Prostate gland (tissue), 2 donors: Measurements from ENCODE around the gene ABCA9.

Experiments
- POLR2AphosphoS5 ChIP-seq: sonication (generic); formaldehyde crosslinking; IDR thresholded peaks from one replicate; pipeline ENCODE4 v1.6.1; 2017; ENCODE audit warnings: antibody characterized with exemption
- TF ChIP-seq, protein P1 (sequence below), 4 experiments: fragments of 200-600 bp in 2 of 4; fragments of 450-650 bp in 2 of 4; sonication (generic) in 2 of 4; IDR thresholded peaks; 1 replicate in 3 of 4; 2 replicates in 1 of 4; pipeline ENCODE4 v1.5.1; 2016 to 2019; ENCODE audit warnings: antibody characterized with exemption in 4 of 4, mild to moderate bottlenecking in 2 of 4, moderate library complexity in 2 of 4

DNA sequence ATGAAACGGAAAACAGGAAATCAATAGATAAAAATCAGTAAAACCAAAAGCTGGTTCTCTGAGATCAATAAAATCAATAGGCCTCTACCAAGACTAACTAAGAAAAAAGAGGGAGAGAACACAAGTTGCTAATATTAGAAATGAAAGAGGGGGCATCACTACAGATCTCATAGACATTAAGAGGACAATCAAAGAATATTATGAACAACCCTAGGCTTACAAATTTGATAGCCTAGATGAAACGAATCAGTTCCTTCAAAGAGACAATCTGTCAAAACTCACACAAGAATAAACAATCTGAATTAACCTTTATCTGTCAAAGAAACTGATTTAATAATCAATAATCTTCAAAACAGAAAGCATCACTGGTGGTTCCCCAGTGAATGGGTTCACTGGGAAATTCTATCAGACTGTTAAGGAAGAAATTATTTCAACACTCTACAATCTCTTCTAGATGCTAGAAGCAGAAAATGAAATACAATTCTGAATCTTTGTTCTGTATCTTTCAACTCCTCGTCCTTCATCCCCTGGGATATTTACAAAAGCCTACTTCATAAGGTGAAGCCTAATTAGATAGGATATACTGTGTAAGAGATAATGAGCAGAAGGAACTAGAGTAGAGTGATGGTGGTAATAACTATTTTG, 4.4 kb downstream of the ABCA9 start:
- TF ChIP-seq POLR2AphosphoS5, result no peak
- TF ChIP-seq, protein P1, sequence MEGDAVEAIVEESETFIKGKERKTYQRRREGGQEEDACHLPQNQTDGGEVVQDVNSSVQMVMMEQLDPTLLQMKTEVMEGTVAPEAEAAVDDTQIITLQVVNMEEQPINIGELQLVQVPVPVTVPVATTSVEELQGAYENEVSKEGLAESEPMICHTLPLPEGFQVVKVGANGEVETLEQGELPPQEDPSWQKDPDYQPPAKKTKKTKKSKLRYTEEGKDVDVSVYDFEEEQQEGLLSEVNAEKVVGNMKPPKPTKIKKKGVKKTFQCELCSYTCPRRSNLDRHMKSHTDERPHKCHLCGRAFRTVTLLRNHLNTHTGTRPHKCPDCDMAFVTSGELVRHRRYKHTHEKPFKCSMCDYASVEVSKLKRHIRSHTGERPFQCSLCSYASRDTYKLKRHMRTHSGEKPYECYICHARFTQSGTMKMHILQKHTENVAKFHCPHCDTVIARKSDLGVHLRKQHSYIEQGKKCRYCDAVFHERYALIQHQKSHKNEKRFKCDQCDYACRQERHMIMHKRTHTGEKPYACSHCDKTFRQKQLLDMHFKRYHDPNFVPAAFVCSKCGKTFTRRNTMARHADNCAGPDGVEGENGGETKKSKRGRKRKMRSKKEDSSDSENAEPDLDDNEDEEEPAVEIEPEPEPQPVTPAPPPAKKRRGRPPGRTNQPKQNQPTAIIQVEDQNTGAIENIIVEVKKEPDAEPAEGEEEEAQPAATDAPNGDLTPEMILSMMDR (IDR thresholded peaks at IDR 0.05), result no peak
